Kidney (tissue), 22 donors: ENCODE measurements around the gene HSPB8. TPM values are rescaled to one million over a fixed set of nuclear protein-coding genes. Genes with fewer than 3 reads are reported as not detected.

Experiments used
- DNase-seq, 5 donors: peaks; one replicate each; pipeline ENCODE4 v3.0.0-alpha.2; 2013 to 2020
- FAIRE-seq: peaks from 2 replicates; lab custom pipeline; 2012; peaks lifted over from hg19 to GRCh38; lab: Jason Lieb, UNC
- H3K27ac ChIP-seq, 2 donors: one replicate each; pipeline ENCODE4 v1.7.0; 2013; ENCODE audit warnings: low read depth in 2 of 2, low read length in 2 of 2, inconsistent platforms in 1 of 2
- H3K27me3 ChIP-seq: one replicate; pipeline ENCODE4 v1.7.1; 2013; ENCODE audit warnings: low read length, inconsistent platforms; ENCODE audit not compliant: control insufficient read depth, insufficient read depth
- H3K36me3 ChIP-seq, 3 donors: one replicate each; pipeline versions ENCODE4 v1.7.0 to v1.7.1; 2013; ENCODE audit warnings: low read length in 3 of 3, control low read depth in 1 of 3, inconsistent platforms in 1 of 3; ENCODE audit not compliant: insufficient read depth in 3 of 3, control insufficient read depth in 2 of 3
- H3K4me1 ChIP-seq, 3 donors: one replicate each; pipeline versions ENCODE4 v1.7.0 to v1.7.1; 2013; ENCODE audit warnings: low read length in 3 of 3, inconsistent platforms in 1 of 3, low read depth in 1 of 3; ENCODE audit not compliant: control insufficient read depth in 2 of 3, insufficient read depth in 2 of 3
- H3K4me3 ChIP-seq, 3 donors: one replicate each; pipeline versions ENCODE4 v1.7.0 to v1.8.1; 2013; ENCODE audit warnings: low read length in 3 of 3, control low read depth in 1 of 3, inconsistent platforms in 1 of 3
- H3K9ac ChIP-seq, 3 donors: one replicate each; pipeline versions ENCODE4 v1.7.0 to v1.7.1; 2013; ENCODE audit warnings: low read length in 3 of 3, control low read depth in 1 of 3, inconsistent platforms in 1 of 3
- H3K9me3 ChIP-seq, 3 donors: one replicate each; pipeline versions ENCODE4 v1.7.0 to v1.7.1; 2013; ENCODE audit warnings: low read length in 3 of 3, control low read depth in 1 of 3, inconsistent platforms in 1 of 3; ENCODE audit not compliant: control insufficient read depth in 2 of 3, insufficient read depth in 1 of 3
- intact Hi-C: fragments of 100-400 bp; cut with DNase I; formaldehyde crosslinking; loops from one replicate; pipeline ENCODE4 v1.11.1; 2022
- long read RNA-seq, 10 donors: library from polyadenylated mRNA in 1 of 10; unstranded in 1 of 10; transcript quantifications; one replicate each; pipeline ENCODE4 v2.0.0 and lab custom pipeline, GENCODE V29; 2021 to 2026
- polyA plus RNA-seq: library from polyadenylated mRNA; stranded (reverse); fragments of 350-450 nt; fragmentation: Illumina TruSeq; extraction: RNeasy Lipid Tissue Mini Kit (QIAGEN cat#74804); gene quantifications from one replicate; pipeline ENCODE4 v1.2.3, GENCODE V29; 2014; ENCODE audit warnings: low read depth, low replicate concordance; ENCODE audit not compliant: insufficient read depth
- total RNA-seq: library from RNA; stranded (reverse); fragmentation: NEBNext Ultra II Directional; extraction: Animal tissue kit (Norgen Biotek cat#: 25700); gene quantifications from one replicate; pipeline ENCODE4 v1.2.1, GENCODE V29; 2021
- TF ChIP-seq, protein P1 (sequence below): IDR thresholded peaks from 3 replicates; pipeline ENCODE4 v1.5.1; 2012; ENCODE audit warnings: mild to moderate bottlenecking, moderate library complexity, borderline replicate concordance; ENCODE audit not compliant: insufficient read depth; ENCODE audit errors: extremely low read depth
- donor health status: control.
- donor health status: control.
- donor health status: control.
- donor health status: control.
- donor health status: control.
- donor health status: DM: yes; HTN: yes; CAD: no.
- donor health status: Normal renal cell carcinoma (clear cell type).

HSPB8 gene, protein sequence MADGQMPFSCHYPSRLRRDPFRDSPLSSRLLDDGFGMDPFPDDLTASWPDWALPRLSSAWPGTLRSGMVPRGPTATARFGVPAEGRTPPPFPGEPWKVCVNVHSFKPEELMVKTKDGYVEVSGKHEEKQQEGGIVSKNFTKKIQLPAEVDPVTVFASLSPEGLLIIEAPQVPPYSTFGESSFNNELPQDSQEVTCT
- total RNA-seq: 81.3 TPM
- polyA plus RNA-seq: 67.2 TPM
- long read RNA-seq, donor 1, transcript HSPB8-201 (3 exons, 2,152 nt): major isoform, 7 of 8 reads
- long read RNA-seq, donor 1, partial matches to known transcripts: 0 of 8 reads
- long read RNA-seq, donor 1, other reads (novel, unspliced or antisense): 0 of 8 reads
- long read RNA-seq, donor 2, partial matches to known transcripts: 0 of 2 reads
- long read RNA-seq, donor 2, other reads (novel, unspliced or antisense): 0 of 2 reads
- long read RNA-seq, donor 3, partial matches to known transcripts: 0 of 2 reads
- long read RNA-seq, donor 3, other reads (novel, unspliced or antisense): 0 of 2 reads
- long read RNA-seq, donor 4, partial matches to known transcripts: 0 of 3 reads
- long read RNA-seq, donor 4, other reads (novel, unspliced or antisense): 0 of 3 reads
- long read RNA-seq, donor 5, partial matches to known transcripts: 0 of 1 reads
- long read RNA-seq, donor 5, other reads (novel, unspliced or antisense): 0 of 1 reads
- long read RNA-seq, donor 6, partial matches to known transcripts: 0 of 1 reads
- long read RNA-seq, donor 6, other reads (novel, unspliced or antisense): 0 of 1 reads
- long read RNA-seq, donor 7, transcript HSPB8-201 (3 exons, 2,152 nt): major isoform, 156 of 187 reads
- long read RNA-seq, donor 7, partial matches to known transcripts: 0 of 187 reads
- long read RNA-seq, donor 7, other reads (novel, unspliced or antisense): 31 of 187 reads
- long read RNA-seq, donor 8, transcript HSPB8-201 (3 exons, 2,152 nt): major isoform, 5 of 5 reads
- long read RNA-seq, donor 8, partial matches to known transcripts: 0 of 5 reads
- long read RNA-seq, donor 8, other reads (novel, unspliced or antisense): 0 of 5 reads
- long read RNA-seq, donor 9: 0 reads
- long read RNA-seq, donor 10, partial matches to known transcripts: 0 of 3 reads
- long read RNA-seq, donor 10, other reads (novel, unspliced or antisense): 0 of 3 reads

DNA sequence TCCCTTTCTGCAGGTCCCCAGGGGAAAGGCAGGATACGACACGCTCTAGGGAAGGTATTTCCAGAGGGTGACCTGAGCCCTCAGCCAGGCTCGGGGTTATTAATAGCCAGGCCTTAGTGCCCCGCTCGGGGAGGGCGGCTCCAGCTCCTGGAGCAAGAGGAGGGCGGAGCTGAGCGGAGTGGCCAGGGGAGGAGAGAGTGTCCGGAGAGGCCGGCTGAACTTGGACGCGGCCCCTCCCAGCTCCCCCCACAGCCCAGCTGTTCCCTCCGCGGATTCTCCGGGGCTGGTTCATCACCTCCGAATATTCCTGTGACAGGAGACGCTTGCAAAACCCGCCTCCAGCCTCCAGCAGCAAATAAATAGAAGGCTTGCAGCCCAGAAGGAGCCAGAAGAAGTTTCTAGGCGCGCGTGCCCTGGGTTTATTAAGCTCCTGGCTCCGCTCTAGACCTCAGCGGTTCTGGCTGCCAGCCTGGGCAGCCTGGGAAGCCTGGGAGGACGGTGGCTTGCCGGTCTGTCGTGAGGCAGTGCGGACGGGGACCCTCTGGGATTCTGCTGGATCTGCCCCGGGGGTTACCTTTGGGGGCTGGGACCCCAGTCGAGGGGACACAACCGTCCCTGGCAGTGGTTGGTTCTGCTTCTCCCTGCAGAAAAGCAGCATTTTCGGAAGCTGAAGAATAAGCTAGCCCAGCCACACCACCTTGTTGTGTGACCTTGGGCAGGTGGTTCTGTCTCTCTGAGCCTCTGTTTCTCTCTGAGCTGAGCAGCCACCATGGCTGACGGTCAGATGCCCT lies at the start of gene HSPB8:
TSS of gene HSPB8 (plus strand) at position 388 of the 791 bp plus-strand sequence. CDS start at position 770, 382 bp downstream.
- FAIRE-seq (peak; percentile 61), DNase-seq (peak; percentile 65 to 96 (median 72))
- peak within 1 kb of the TSS in 2 of 3 donors; percentile 72 to 79 for H3K9ac ChIP-seq
- peak within 1 kb of the TSS in 2 of 3 donors; percentile 57 to 80 for H3K4me3 ChIP-seq
- H3K9me3 ChIP-seq: no peaks in the 10 kb centered on the region
- TF ChIP-seq, protein P1, sequence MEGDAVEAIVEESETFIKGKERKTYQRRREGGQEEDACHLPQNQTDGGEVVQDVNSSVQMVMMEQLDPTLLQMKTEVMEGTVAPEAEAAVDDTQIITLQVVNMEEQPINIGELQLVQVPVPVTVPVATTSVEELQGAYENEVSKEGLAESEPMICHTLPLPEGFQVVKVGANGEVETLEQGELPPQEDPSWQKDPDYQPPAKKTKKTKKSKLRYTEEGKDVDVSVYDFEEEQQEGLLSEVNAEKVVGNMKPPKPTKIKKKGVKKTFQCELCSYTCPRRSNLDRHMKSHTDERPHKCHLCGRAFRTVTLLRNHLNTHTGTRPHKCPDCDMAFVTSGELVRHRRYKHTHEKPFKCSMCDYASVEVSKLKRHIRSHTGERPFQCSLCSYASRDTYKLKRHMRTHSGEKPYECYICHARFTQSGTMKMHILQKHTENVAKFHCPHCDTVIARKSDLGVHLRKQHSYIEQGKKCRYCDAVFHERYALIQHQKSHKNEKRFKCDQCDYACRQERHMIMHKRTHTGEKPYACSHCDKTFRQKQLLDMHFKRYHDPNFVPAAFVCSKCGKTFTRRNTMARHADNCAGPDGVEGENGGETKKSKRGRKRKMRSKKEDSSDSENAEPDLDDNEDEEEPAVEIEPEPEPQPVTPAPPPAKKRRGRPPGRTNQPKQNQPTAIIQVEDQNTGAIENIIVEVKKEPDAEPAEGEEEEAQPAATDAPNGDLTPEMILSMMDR: no peak
- H3K27me3 ChIP-seq: no peaks in the 10 kb centered on the region
- H3K27ac ChIP-seq: peak within 1 kb of the TSS; percentile 88 to 93
- no peaks in the 10 kb centered on the region for H3K36me3 ChIP-seq
- intact Hi-C loops: no loop called here
- peaks cover 0 to 13% (median 3%) of the 10 kb centered on the region in 3 donors for H3K4me1 ChIP-seq

DNA sequence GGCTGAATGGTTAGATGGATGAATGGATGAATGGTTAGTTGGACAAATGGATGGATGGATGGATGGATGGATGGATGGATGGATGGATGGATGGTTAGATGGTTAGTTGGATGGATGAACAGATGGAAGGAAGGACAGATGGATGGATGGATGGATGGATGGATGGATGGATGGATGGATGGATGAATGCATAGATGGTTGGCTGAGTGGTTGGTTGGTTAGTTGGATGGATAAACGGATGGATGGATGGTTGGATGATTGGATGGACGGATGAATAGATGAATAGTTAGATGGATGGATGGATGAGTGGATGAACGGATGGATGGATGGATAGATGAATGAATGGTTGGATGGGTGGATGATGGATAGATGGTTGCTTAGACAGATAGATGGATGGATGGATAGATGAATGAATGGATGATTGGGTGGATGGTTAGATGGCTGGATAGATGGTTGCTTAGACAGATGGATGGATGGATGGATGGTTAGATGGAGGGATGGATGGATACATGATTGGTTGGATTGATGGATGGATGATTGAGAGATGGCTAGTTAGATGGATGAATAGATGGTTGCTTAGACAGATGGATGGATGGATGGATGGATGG lies 48.8 kb upstream of the HSPB8 start:
- no peaks in the 10 kb centered on the region for H3K27me3 ChIP-seq
- no peak overlapping the region for H3K27ac ChIP-seq
- DNase-seq: no peak
- no peak overlapping the region for H3K9ac ChIP-seq
- H3K36me3 ChIP-seq: no peaks in the 10 kb centered on the region
- H3K4me1 ChIP-seq: no peaks in the 10 kb centered on the region
- intact Hi-C loops: no loop called here
- H3K4me3 ChIP-seq: no peak overlapping the region
- peaks cover 0 to 10% (median 0%) of the 10 kb centered on the region in 3 donors for H3K9me3 ChIP-seq
- FAIRE-seq: no peak
- TF ChIP-seq, protein P1: no peak

DNA sequence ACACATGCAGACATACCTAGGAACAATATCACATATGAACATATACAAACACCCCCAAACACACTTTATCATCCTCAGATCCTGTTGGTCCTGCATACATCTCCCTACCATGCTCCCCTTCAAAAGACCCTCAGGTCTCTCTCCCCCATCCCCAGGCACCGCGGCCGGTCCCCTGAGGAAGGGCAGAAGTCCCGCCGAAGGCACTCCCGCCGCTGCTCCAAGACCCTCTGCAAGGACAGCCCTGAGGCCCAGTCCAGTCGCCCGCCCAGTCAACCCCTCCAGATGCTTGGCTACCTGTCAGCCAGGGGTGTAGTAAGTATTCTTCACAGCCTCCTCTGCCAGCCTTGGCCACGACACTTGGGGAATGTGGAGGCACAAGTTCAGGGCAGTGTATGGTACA lies 48.2 kb upstream of the HSPB8 start:
- Histone ChIP-seq H3K9me3 (peaks cover 0 to 10% (median 0%) of the 10 kb centered on the region in 3 donors), H3K36me3 (no peaks in the 10 kb centered on the region), H3K27ac (no peak overlapping the region), H3K27me3 (no peaks in the 10 kb centered on the region), H3K4me3 (no peak overlapping the region), H3K9ac (no peak overlapping the region), H3K4me1 (no peaks in the 10 kb centered on the region)
- intact Hi-C loops: no loop called here
- no peak for FAIRE-seq
- DNase-seq: no peak
- TF ChIP-seq, protein P1: no peak
